Measurements from ENCODE around the gene ALDH1L1. TPM values are rescaled to one million over a fixed set of nuclear protein-coding genes. Genes with fewer than 3 reads are reported as not detected.

The ALDH1L1 gene
- total RNA-seq, 1 donor from 2014 or later = 0.06 TPM

- TF ChIP-seq CTCF (conservative IDR thresholded peaks at IDR 0.05; ENCODE audit: low read depth, low read length) = no peak
- H3K4me3 ChIP-seq (ENCODE audit: low read depth, low read length) = no peak overlapping the region
- no peak for DNase-seq (ENCODE audit: low read depth)
Observed at GRCh38 chr3:126205717-126206655, 25.6 kb upstream of the ALDH1L1 start.

GRCh38 chr3:126202680-126203079, 22.3 kb upstream of the ALDH1L1 start:
- no peak for DNase-seq (ENCODE audit: low read depth)
- H3K4me3 ChIP-seq (ENCODE audit: low read depth, low read length) = no peak overlapping the region
- TF ChIP-seq CTCF (conservative IDR thresholded peaks at IDR 0.05; ENCODE audit: low read depth, low read length) = no peak

GRCh38 chr3:126202276-126202675, 21.9 kb upstream of the ALDH1L1 start:
- no peak overlapping the region for H3K4me3 ChIP-seq (ENCODE audit: low read depth, low read length)
- TF ChIP-seq CTCF (conservative IDR thresholded peaks at IDR 0.05; ENCODE audit: low read depth, low read length) = no peak
- DNase-seq (ENCODE audit: low read depth) = no peak

GRCh38 chr3:126201168-126201567, 20.8 kb upstream of the ALDH1L1 start:
- TF ChIP-seq CTCF (conservative IDR thresholded peaks at IDR 0.05; ENCODE audit: low read depth, low read length) = no peak
- DNase-seq (ENCODE audit: low read depth) = no peak
- H3K4me3 ChIP-seq (ENCODE audit: low read depth, low read length) = no peak overlapping the region

GRCh38 chr3:126200534-126200933, 20.1 kb upstream of the ALDH1L1 start:
- H3K4me3 ChIP-seq (ENCODE audit: low read depth, low read length) = no peak overlapping the region
- TF ChIP-seq CTCF (conservative IDR thresholded peaks at IDR 0.05; ENCODE audit: low read depth, low read length) = no peak
- DNase-seq (ENCODE audit: low read depth) = no peak

- H3K4me3 ChIP-seq (ENCODE audit: low read depth, low read length) = no peak overlapping the region
- TF ChIP-seq CTCF (conservative IDR thresholded peaks at IDR 0.05; ENCODE audit: low read depth, low read length) = no peak
- no peak for DNase-seq (ENCODE audit: low read depth)
Observed at GRCh38 chr3:126199256-126199655, 18.9 kb upstream of the ALDH1L1 start.
